HL-60 (cell line): ENCODE results near the gene SH3GL2.

Experiments
- DNase-seq, 2 experiments: peaks; one replicate each; pipeline ENCODE4 v3.0.0-alpha.2; 2010 to 2020; ENCODE audit warnings: low read depth in 1 of 2, low spot score in 1 of 2
- H3K27ac ChIP-seq: fragments of 250-450 bp; sonication (Bioruptor Pico); replicated peaks from 2 replicates; pipeline ENCODE4 v1.5.1; 2020; ENCODE audit warnings: mild to moderate bottlenecking, moderate library complexity
- H3K27me3 ChIP-seq: fragments of 250-450 bp; sonication (Bioruptor Pico); 2 replicates; pipeline ENCODE4 v1.5.1; 2021; ENCODE audit warnings: mild to moderate bottlenecking, moderate library complexity; ENCODE audit not compliant: insufficient read depth, poor library complexity, severe bottlenecking
- H3K4me3 ChIP-seq: replicated peaks from 2 replicates; pipeline ENCODE4 v1.5.1; 2011; ENCODE audit warnings: mild to moderate bottlenecking, control low read depth, low read length; ENCODE audit not compliant: insufficient read depth
- GABPA ChIP-seq: IDR thresholded peaks from 2 replicates; pipeline ENCODE4 v1.6.1; 2012; ENCODE audit warnings: low read depth
- POLR2AphosphoS5 ChIP-seq: IDR thresholded peaks from 2 replicates; pipeline ENCODE4 v1.6.1; 2012; ENCODE audit warnings: low read depth
- SPI1 ChIP-seq: IDR thresholded peaks from 2 replicates; pipeline ENCODE4 v1.6.1; 2012; ENCODE audit warnings: low read depth, mild to moderate bottlenecking, borderline replicate concordance
- TF ChIP-seq, protein P1 (sequence below): IDR thresholded peaks from 2 replicates; pipeline ENCODE4 v1.6.1; 2012; ENCODE audit warnings: low read depth; ENCODE audit not compliant: insufficient replicate concordance
- TF ChIP-seq, protein P2 (sequence below): IDR thresholded peaks from one replicate; pipeline ENCODE4 v1.5.1; 2011; ENCODE audit warnings: low read length, control low read depth, inconsistent platforms; ENCODE audit not compliant: insufficient read depth

SH3GL2 gene

DNA sequence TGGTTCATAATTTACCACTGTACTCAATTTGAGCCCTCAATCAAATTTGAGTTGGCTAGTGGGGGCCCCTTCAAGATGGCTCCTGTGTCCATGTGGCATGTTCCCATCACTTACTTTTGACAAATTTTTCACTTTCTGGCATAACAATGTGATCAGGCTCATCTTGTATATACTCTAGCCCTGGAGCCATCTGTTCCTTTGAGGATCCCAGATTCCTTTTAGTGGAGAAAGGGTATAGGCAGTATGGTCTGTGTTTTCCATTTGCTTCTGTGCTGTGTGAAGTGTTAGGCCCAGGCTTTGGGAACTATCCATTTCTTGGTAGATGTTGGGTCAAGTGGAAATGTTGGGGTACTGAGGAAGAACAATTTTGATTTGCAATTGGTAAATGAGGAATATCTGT lies 45.7 kb downstream of the SH3GL2 start:
- Histone ChIP-seq H3K27ac (no peak overlapping the region), H3K27me3 (no peaks in the 10 kb centered on the region), H3K4me3 (no peak overlapping the region)
- DNase-seq = no peak
- TF ChIP-seq, protein P1, sequence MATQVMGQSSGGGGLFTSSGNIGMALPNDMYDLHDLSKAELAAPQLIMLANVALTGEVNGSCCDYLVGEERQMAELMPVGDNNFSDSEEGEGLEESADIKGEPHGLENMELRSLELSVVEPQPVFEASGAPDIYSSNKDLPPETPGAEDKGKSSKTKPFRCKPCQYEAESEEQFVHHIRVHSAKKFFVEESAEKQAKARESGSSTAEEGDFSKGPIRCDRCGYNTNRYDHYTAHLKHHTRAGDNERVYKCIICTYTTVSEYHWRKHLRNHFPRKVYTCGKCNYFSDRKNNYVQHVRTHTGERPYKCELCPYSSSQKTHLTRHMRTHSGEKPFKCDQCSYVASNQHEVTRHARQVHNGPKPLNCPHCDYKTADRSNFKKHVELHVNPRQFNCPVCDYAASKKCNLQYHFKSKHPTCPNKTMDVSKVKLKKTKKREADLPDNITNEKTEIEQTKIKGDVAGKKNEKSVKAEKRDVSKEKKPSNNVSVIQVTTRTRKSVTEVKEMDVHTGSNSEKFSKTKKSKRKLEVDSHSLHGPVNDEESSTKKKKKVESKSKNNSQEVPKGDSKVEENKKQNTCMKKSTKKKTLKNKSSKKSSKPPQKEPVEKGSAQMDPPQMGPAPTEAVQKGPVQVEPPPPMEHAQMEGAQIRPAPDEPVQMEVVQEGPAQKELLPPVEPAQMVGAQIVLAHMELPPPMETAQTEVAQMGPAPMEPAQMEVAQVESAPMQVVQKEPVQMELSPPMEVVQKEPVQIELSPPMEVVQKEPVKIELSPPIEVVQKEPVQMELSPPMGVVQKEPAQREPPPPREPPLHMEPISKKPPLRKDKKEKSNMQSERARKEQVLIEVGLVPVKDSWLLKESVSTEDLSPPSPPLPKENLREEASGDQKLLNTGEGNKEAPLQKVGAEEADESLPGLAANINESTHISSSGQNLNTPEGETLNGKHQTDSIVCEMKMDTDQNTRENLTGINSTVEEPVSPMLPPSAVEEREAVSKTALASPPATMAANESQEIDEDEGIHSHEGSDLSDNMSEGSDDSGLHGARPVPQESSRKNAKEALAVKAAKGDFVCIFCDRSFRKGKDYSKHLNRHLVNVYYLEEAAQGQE = no peak
- TF ChIP-seq SPI1 = no peak
- no peak for TF ChIP-seq POLR2AphosphoS5
- TF ChIP-seq, protein P2, sequence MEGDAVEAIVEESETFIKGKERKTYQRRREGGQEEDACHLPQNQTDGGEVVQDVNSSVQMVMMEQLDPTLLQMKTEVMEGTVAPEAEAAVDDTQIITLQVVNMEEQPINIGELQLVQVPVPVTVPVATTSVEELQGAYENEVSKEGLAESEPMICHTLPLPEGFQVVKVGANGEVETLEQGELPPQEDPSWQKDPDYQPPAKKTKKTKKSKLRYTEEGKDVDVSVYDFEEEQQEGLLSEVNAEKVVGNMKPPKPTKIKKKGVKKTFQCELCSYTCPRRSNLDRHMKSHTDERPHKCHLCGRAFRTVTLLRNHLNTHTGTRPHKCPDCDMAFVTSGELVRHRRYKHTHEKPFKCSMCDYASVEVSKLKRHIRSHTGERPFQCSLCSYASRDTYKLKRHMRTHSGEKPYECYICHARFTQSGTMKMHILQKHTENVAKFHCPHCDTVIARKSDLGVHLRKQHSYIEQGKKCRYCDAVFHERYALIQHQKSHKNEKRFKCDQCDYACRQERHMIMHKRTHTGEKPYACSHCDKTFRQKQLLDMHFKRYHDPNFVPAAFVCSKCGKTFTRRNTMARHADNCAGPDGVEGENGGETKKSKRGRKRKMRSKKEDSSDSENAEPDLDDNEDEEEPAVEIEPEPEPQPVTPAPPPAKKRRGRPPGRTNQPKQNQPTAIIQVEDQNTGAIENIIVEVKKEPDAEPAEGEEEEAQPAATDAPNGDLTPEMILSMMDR = no peak
- no peak for TF ChIP-seq GABPA

DNA sequence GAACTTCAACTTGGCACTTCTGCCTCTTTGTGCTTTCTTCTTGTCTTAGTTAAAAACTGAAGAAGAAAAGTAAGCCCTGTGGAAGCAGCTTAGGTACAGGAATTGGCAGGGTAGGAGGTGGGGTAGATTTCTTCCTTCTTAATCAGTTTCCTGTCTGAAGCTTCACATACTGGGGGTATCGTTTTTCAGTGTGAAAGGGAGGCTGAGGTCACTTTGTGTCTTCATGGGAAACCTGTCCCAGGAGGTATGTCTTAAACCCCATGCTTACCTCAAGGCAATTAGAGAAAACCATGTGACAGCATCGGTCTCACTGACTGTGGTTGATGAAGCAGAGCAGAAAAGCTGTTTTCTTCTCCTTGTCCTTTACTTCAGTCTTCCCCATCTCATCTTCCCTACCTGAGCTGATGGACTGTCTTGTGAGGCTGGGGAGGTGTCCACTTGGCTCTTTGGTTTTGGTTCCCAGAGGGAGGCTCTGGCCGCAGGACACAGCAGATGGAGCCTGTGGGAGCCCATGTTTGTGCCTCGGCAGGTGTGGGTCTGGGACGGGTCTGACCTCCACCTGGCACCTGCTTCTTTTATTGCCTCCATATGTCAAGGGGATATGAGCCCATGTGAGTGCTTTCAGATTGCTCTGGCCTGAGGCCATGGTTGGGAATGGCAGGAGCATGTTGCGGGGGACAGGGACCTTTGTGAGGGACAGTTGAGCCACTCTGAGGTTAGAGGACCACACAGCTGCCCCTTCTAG lies 47.0 kb downstream of the SH3GL2 start:
- TF ChIP-seq SPI1 (no peak), POLR2AphosphoS5 (no peak), GABPA (no peak)
- TF ChIP-seq, protein P2 = no peak
- TF ChIP-seq, protein P1 = no peak
- no peak for DNase-seq
- H3K27me3 ChIP-seq = no peaks in the 10 kb centered on the region
- no peak overlapping the region for H3K4me3 ChIP-seq
- H3K27ac ChIP-seq = no peak overlapping the region

DNA sequence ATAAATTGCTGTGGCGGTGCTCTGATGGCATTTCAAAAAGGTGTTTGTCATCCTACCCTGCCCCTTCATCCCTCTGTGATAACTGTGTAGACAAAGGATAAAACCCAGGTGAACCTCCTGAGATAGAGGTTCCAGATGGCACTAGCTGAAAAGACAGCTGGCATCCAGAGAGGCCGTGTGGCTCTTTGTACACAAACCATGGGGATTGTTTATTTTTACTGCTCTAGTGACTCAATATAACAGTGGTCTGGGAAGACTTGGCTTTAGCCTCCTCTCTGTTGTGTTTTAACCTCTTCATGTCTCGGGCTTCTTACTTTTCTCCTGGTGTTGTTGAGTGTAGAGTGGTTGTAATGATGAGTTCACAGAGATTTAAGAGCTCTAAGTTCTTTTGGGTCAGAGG lies 48.8 kb downstream of the SH3GL2 start:
- DNase-seq = no peak
- no peak overlapping the region for H3K27ac ChIP-seq
- no peaks in the 10 kb centered on the region for H3K27me3 ChIP-seq
- H3K4me3 ChIP-seq = no peak overlapping the region
- TF ChIP-seq SPI1 (no peak), GABPA (no peak), POLR2AphosphoS5 (no peak)
- TF ChIP-seq, protein P2 = no peak
- TF ChIP-seq, protein P1 = no peak
